H1 (cell line): ENCODE data around the gene TATDN2. TPM values are rescaled to one million over a fixed set of nuclear protein-coding genes. Genes with fewer than 3 reads are reported as not detected.

Experiments used
- CTCF ChIA-PET: fragments of 300-600 bp; sonication (Branson Sonifier 250); formaldehyde crosslinking; loops from one replicate; lab custom pipeline; 2021; ENCODE audit not compliant: partially characterized antibody; lab: Charles Lee
- POLR2A ChIA-PET: fragments of 300-600 bp; sonication (Branson Sonifier 250); formaldehyde crosslinking; loops from one replicate; lab custom pipeline; 2021; ENCODE audit warnings: inconsistent platforms; ENCODE audit not compliant: partially characterized antibody; lab: Charles Lee
- DNase-seq, 2 experiments: peaks; one replicate each; pipeline versions ENCODE4 v3.0.0 to v3.0.0-alpha.2; 2010 to 2022; ENCODE audit warnings: low spot score in 2 of 2, low read depth in 1 of 2, mixed read lengths in 1 of 2
- FAIRE-seq: peaks from 2 replicates; lab custom pipeline; 2011; peaks lifted over from hg19 to GRCh38; lab: Jason Lieb, UNC
- H2AFZ ChIP-seq: 2 replicates; pipeline ENCODE4 v1.8.1; 2012; ENCODE audit warnings: low read length, inconsistent platforms
- H2AK5ac ChIP-seq: 2 replicates; pipeline ENCODE4 v1.6.1; 2013; ENCODE audit warnings: low read depth, low read length
- H2BK120ac ChIP-seq: replicated peaks from 2 replicates; pipeline ENCODE3; 2013; ENCODE audit warnings: low read depth, low read length, inconsistent platforms
- H2BK12ac ChIP-seq: 2 replicates; pipeline ENCODE4 v1.6.1; 2013; ENCODE audit warnings: low read depth, low read length
- H2BK15ac ChIP-seq: 2 replicates; pipeline ENCODE4 v1.6.1; 2013; ENCODE audit warnings: low read length
- H2BK20ac ChIP-seq: 2 replicates; pipeline ENCODE4 v1.6.1; 2013; ENCODE audit warnings: low read length
- H2BK5ac ChIP-seq: 2 replicates; pipeline ENCODE4 v1.6.1; 2013; ENCODE audit warnings: low read depth, low read length
- H3K14ac ChIP-seq: 2 replicates; pipeline ENCODE4 v1.6.1; 2013; ENCODE audit warnings: inconsistent platforms; ENCODE audit not compliant: insufficient read length
- H3K18ac ChIP-seq: 2 replicates; pipeline ENCODE4 v1.6.1; 2013; ENCODE audit warnings: low read length; ENCODE audit errors: extremely low read depth
- H3K23ac ChIP-seq: 2 replicates; pipeline ENCODE4 v1.6.1; 2013; ENCODE audit warnings: inconsistent platforms; ENCODE audit not compliant: insufficient read length
- H3K23me2 ChIP-seq: 2 replicates; pipeline ENCODE4 v1.6.1; 2013; ENCODE audit warnings: low read depth, low read length
- H3K27ac ChIP-seq: 2 replicates; pipeline ENCODE4 v1.6.1; 2011; ENCODE audit warnings: low read depth, low read length, inconsistent platforms
- H3K27me3 ChIP-seq, 4 experiments: replicated peaks in 1 of 4; 1 replicate in 1 of 4; 2 replicates in 3 of 4; pipeline versions ENCODE4 v1.6.1 to v1.8.1; 2011 to 2013; ENCODE audit warnings: low read length in 3 of 4, mild to moderate bottlenecking in 3 of 4, inconsistent platforms in 2 of 4, mixed read lengths in 2 of 4, moderate library complexity in 1 of 4; ENCODE audit not compliant: control insufficient read depth in 3 of 4, insufficient read depth in 3 of 4; ENCODE audit errors: extremely low read depth in 1 of 4
- H3K36me3 ChIP-seq, 4 experiments: 2 replicates each; pipeline versions ENCODE4 v1.6.1 to v1.8.1; 2011 to 2013; ENCODE audit warnings: mild to moderate bottlenecking in 4 of 4, low read length in 3 of 4, moderate library complexity in 2 of 4, control low read depth in 1 of 4, inconsistent platforms in 1 of 4; ENCODE audit not compliant: insufficient read depth in 4 of 4, control insufficient read depth in 2 of 4
- H3K4ac ChIP-seq: replicated peaks from 2 replicates; pipeline ENCODE3; 2013; ENCODE audit warnings: low read length, low read depth, mixed read lengths, inconsistent platforms; ENCODE audit not compliant: insufficient read length
- H3K4me1 ChIP-seq, 4 experiments: replicated peaks in 1 of 4; 1 replicate in 1 of 4; 2 replicates in 3 of 4; pipeline versions ENCODE4 v1.6.1 to v1.8.1; 2011 to 2013; ENCODE audit warnings: low read length in 3 of 4, inconsistent platforms in 2 of 4, mixed read lengths in 1 of 4; ENCODE audit not compliant: insufficient read depth in 4 of 4, control insufficient read depth in 3 of 4
- H3K4me2 ChIP-seq, 2 experiments: 2 replicates each; pipeline versions ENCODE4 v1.6.1 to v1.8.1; 2011 to 2013; ENCODE audit warnings: low read depth in 2 of 2, low read length in 2 of 2, control low read depth in 1 of 2, inconsistent platforms in 1 of 2, mild to moderate bottlenecking in 1 of 2; ENCODE audit not compliant: insufficient read depth in 1 of 2
- H3K4me3 ChIP-seq, 4 experiments: fragments of 200-600, 300-600 bp in 1 of 4; sonication (generic), shearing (Covaris generic), sonication (Bioruptor Twin) in 1 of 4; 2 replicates each; pipeline versions ENCODE4 v1.5.1 to v1.8.1; 2011 to 2016; ENCODE audit warnings: low read length in 4 of 4, low read depth in 3 of 4, control low read depth in 2 of 4, inconsistent platforms in 2 of 4, mild to moderate bottlenecking in 2 of 4, mixed read lengths in 1 of 4, moderate library complexity in 1 of 4; ENCODE audit not compliant: insufficient read depth in 2 of 4; ENCODE audit errors: extremely low read depth in 1 of 4
- H3K56ac ChIP-seq: replicated peaks from 2 replicates; pipeline ENCODE3; 2013; ENCODE audit warnings: low read depth, mild to moderate bottlenecking, mixed read lengths, low read length, inconsistent platforms; ENCODE audit not compliant: insufficient read length
- H3K79me1 ChIP-seq: 2 replicates; pipeline ENCODE4 v1.6.1; 2013; ENCODE audit warnings: low read depth, low read length, control low read depth
- H3K79me2 ChIP-seq, 2 experiments: 2 replicates each; pipeline versions ENCODE4 v1.6.1 to v1.8.1; 2012 to 2013; ENCODE audit warnings: low read length in 2 of 2, mild to moderate bottlenecking in 2 of 2, inconsistent platforms in 1 of 2; ENCODE audit not compliant: insufficient read depth in 2 of 2, control insufficient read depth in 1 of 2
- H3K9ac ChIP-seq, 4 experiments: replicated peaks in 1 of 4; 1 replicate in 1 of 4; 2 replicates in 3 of 4; pipeline versions ENCODE4 v1.6.1 to v1.8.1; 2011 to 2013; ENCODE audit warnings: low read depth in 3 of 4, low read length in 3 of 4, control low read depth in 2 of 4, mild to moderate bottlenecking in 2 of 4, moderate library complexity in 2 of 4, inconsistent platforms in 1 of 4; ENCODE audit errors: extremely low read depth in 1 of 4
- H3K9me3 ChIP-seq, 2 experiments: 2 replicates each; pipeline versions ENCODE4 v1.6.1 to v1.8.1; 2012 to 2013; ENCODE audit warnings: mild to moderate bottlenecking in 2 of 2, moderate library complexity in 2 of 2, control low read depth in 1 of 2, inconsistent platforms in 1 of 2, low read depth in 1 of 2, low read length in 1 of 2, mixed read lengths in 1 of 2; ENCODE audit not compliant: insufficient read depth in 2 of 2
- H4K20me1 ChIP-seq, 2 experiments: replicated peaks in 1 of 2; 2 replicates each; pipeline versions ENCODE3 to v1.8.1; 2011 to 2013; ENCODE audit warnings: inconsistent platforms in 2 of 2, low read length in 2 of 2, mild to moderate bottlenecking in 1 of 2; ENCODE audit not compliant: insufficient read depth in 2 of 2, control insufficient read depth in 1 of 2
- H4K5ac ChIP-seq: 2 replicates; pipeline ENCODE4 v1.6.1; 2013; ENCODE audit warnings: low read length, low read depth, mixed read lengths, inconsistent platforms; ENCODE audit not compliant: insufficient read length
- H4K8ac ChIP-seq: 2 replicates; pipeline ENCODE4 v1.8.0; 2013; ENCODE audit warnings: mild to moderate bottlenecking, moderate library complexity, low read length, inconsistent platforms; ENCODE audit not compliant: insufficient read depth; ENCODE audit errors: extremely low read depth
- H4K91ac ChIP-seq: replicated peaks from 2 replicates; pipeline ENCODE3; 2013; ENCODE audit warnings: low read length, mixed read lengths, inconsistent platforms; ENCODE audit not compliant: insufficient read length
- CTBP2 ChIP-seq: IDR thresholded peaks from 2 replicates; pipeline ENCODE4 v1.7.0; 2011; ENCODE audit warnings: borderline replicate concordance, mild to moderate bottlenecking, moderate library complexity, mixed read lengths, low read length; ENCODE audit not compliant: insufficient read depth, insufficient read length
- RAD21 ChIP-seq, 2 experiments: IDR thresholded peaks in 1 of 2; conservative IDR thresholded peaks in 1 of 2; 2 replicates each; pipeline ENCODE4 v1.6.1; 2011; ENCODE audit warnings: low read depth in 2 of 2, low read length in 2 of 2, improper control_type of control experiment in 1 of 2, inconsistent platforms in 1 of 2, mild to moderate bottlenecking in 1 of 2, moderate library complexity in 1 of 2
- WGBS, 2 experiments: shearing (Covaris generic) in 1 of 2; methylation state at CpG; one replicate each; pipeline versions ENCODE4 v1.1.6 to v1.1.7; 2013 to 2015; ENCODE audit warnings: low lambda C conversion rate in 2 of 2, mixed read lengths in 2 of 2, inconsistent platforms in 1 of 2, low coverage in 1 of 2, missing lambda C conversion rate in 1 of 2; ENCODE audit not compliant: insufficient replicate concordance in 2 of 2, insufficient coverage in 1 of 2, insufficient read length in 1 of 2; ENCODE audit errors: extremely low coverage in 1 of 2, missing lambda C conversion rate in 1 of 2; 5-methylcytosine and 5-hydroxymethylcytosine counted together
- polyA plus RNA-seq, 7 experiments: library from polyadenylated mRNA; depleted of rRNA in 3 of 7; stranded (reverse) in 5 of 7; unstranded in 2 of 7; fragments of >200 nt in 5 of 7; fragments of 200-250 nt in 2 of 7; gene quantifications; 1 replicate in 5 of 7; 2 replicates in 1 of 7; 4 replicates in 1 of 7; pipeline versions ENCODE4 v1.2.1 to v1.2.3, GENCODE V29; 2011 to 2013; ENCODE audit warnings: missing spikeins in 2 of 7, mixed read lengths in 2 of 7
- total RNA-seq: library from RNA; stranded (reverse); fragmentation: NEBNext Ultra II Directional; extraction: Animal tissue kit (Norgen Biotek cat#: 25700); gene quantifications from 2 replicates; pipeline ENCODE4 v1.2.1, GENCODE V29; 2021

TATDN2 gene
- total and polyA plus RNA-seq, 2 of the 8 experiments (the other 6 are each of a cell fraction or from before 2014, with no cell fraction given) = 12.1 to 34.8 TPM

DNA sequence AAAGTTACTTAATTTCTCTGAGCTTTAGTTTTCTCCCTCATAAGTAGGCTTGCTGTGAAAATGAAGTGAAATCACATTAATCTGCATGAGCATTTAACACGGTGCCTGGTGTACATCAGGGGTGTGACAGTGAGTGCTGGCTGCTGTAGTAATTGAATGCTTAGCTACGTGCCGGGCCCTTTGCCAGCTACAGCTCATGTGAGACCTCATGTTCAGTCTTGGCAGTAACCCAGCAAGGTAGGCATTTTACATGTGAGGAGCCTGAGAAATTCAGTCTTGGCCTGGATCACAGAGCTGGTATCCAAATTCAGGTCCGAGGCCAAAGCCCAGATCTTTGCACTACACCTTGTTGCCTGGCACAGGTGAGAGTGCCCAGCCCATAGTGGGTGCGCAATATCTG, 35.4 kb downstream of the TATDN2 start:
- H3K56ac ChIP-seq = no peak overlapping the region
- DNase-seq = no peak
- POLR2A ChIA-PET = interaction anchor here (0.8 to 1.2 kb wide), 2 partner anchors 8 to 14 kb away, joined by 4 read pairs; no protein-coding TSS in a partner anchor
- no peaks in the 10 kb centered on the region for H3K27me3 ChIP-seq
- TF ChIP-seq CTBP2 (no peak), RAD21 (IDR thresholded peaks at IDR 0.05 in 1 of 2, conservative IDR thresholded peaks at IDR 0.05 in 1 of 2; ENCODE audit: low read depth in 2 of 2, low read length in 2 of 2) (no peak)
- TF ChIP-seq, all 59 proteins: peak for 0
- Histone ChIP-seq H3K14ac (no peak overlapping the region), H4K5ac (no peak overlapping the region), H3K4ac (no peak overlapping the region), H3K4me1 (peaks cover 0 to 7% (median 4%) of the 10 kb centered on the region in 4 experiments; a peak in 5 of 7 replicates), H2AFZ (no peak overlapping the region), H3K79me1 (no peaks in the 10 kb centered on the region), H2BK15ac (no peak overlapping the region), H3K18ac (no peak overlapping the region), H3K4me3 (no peak overlapping the region), H2BK20ac (no peak overlapping the region), H3K4me2 (no peak overlapping the region), H3K23ac (no peak overlapping the region), H3K36me3 (peaks cover 3 to 23% (median 18%) of the 10 kb centered on the region in 4 experiments), H2BK5ac (no peak overlapping the region), H2BK12ac (no peak overlapping the region), H2AK5ac (no peak overlapping the region), H2BK120ac (no peak overlapping the region), H3K23me2 (no peaks in the 10 kb centered on the region), H4K20me1 (peaks cover 0 to 3% of the 10 kb centered on the region in 2 experiments), H3K27ac (no peak overlapping the region), H3K79me2 (no peaks in the 10 kb centered on the region), H4K8ac (no peak overlapping the region), H3K9me3 (no peaks in the 10 kb centered on the region), H4K91ac (no peak overlapping the region), H3K9ac (no peak overlapping the region)
- CTCF ChIA-PET = interaction anchor here (0.6 to 2.2 kb wide), 7 partner anchors 9 to 111 kb away, joined by 3 to 9 read pairs (median 4); partner anchors contain the start of gene GHRL
- 93% methylated on average over 5 of the region's 5 CpGs; no CpG with 5 or more reads in 1 of the 2 experiments for WGBS, 2 experiments
- FAIRE-seq = no peak
